ENCODE data around the gene CDH11.

- no peak for TF ChIP-seq YY1 (IDR thresholded peaks at IDR 0.05; ENCODE audit: low read depth)
- TF ChIP-seq MAX (IDR thresholded peaks at IDR 0.05): no peak
Measured at GRCh38 chr16:64964126-64964540, 157.7 kb downstream of the CDH11 start.

Measured in Ishikawa (cell line).